Testis (tissue), 2 donors: ENCODE data around the gene UPF1.

Experiments
- CTCF ChIP-seq, 3 experiments: fragments of 450-650 bp in 2 of 3; fragments of 200-600 bp in 1 of 3; sonication (generic) in 1 of 3; IDR thresholded peaks; one replicate each; pipeline ENCODE4 v1.5.1; 2016 to 2019; ENCODE audit warnings: antibody characterized with exemption in 3 of 3, mild to moderate bottlenecking in 2 of 3, moderate library complexity in 1 of 3
- POLR2A ChIP-seq: fragments of 450-650 bp; IDR thresholded peaks from one replicate; pipeline ENCODE4 v1.6.1; 2017; ENCODE audit warnings: antibody characterized with exemption, mild to moderate bottlenecking, moderate library complexity

- TF ChIP-seq POLR2A (no peak), CTCF (IDR thresholded peaks at IDR 0.05) (no peak)
Measured at GRCh38 chr19:18796239-18796638, 35.5 kb upstream of the UPF1 start.
